ENCODE measurements around the gene COA1. TPM values are rescaled to one million over a fixed set of nuclear protein-coding genes. Genes with fewer than 3 reads are reported as not detected.

COA1 gene
- total and polyA plus RNA-seq, 9 of the 15 experiments (the other 6 are each of a cell fraction or from before 2014, with no cell fraction given): 98.9 to 463 (median 181) TPM

DNA sequence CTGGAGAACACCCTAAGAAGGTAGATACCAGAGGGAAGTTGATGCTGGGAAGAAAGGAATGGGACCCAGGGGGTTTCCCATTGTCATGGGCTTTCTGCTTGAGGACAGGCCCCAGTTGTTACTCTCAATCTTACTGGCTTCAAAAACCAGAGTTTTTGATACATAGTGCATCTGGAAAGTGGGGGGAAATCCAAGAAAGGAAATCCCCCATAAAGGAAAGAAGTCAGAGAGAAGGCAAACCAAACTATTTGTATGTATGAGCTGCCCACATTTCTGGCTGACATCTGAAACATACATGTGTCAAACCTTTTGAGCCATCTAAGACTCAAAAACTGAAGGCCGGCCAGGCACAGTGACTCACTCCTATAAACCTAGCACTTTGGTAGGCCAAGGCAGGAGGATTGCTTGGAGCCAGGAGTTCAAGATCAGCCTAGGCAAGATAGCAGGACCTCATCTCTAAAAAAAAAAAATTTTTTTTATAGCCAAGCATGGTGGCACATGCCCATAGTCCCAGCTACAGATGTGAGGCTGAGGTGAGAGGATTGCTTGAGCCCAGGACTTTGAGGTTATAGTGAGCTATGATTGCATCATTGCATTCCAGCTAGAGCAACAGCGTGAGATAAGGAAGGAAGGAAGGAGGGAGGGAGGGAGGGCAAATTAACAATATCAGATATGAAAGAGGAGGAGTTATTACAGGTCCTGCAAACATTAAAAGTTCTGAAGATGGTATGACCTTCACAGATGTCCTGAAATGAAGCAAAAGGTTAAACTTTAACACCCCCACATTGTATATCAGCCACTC is 6.7 kb upstream of the COA1 start:
- peak overlapping the region in 1 of 2 experiments; percentile 11; a peak in 2 of 4 replicates for H3K9ac ChIP-seq (ENCODE audit: insufficient read depth in 1 of 2, low read depth in 2 of 2, low read length in 2 of 2)
- H3K36me3 ChIP-seq (ENCODE audit: control insufficient read depth, insufficient read depth, low read length): no peaks in the 10 kb centered on the region
- H3K27ac ChIP-seq (ENCODE audit: extremely low read depth, low read depth, low read length): peak overlapping the region; percentile 76
- intact Hi-C loops (cut with micrococcal nuclease) (loop anchor here (2.0 kb wide), 1 partner anchor 15 kb away; no protein-coding TSS in a partner anchor), in situ Hi-C loops (cut with MboI) (no loop called here)
- H3K79me2 ChIP-seq (ENCODE audit: control insufficient read depth, insufficient read depth, low read length): no peaks in the 10 kb centered on the region
- no peak overlapping the region for H3K4me3 ChIP-seq
- POLR2A ChIA-PET: interaction anchor here (0.8 to 2.3 kb wide), 6 partner anchors 10 to 1338 kb away, joined by 3 to 9 read pairs (median 3); no protein-coding TSS in a partner anchor
- no peaks in the 10 kb centered on the region for H3K9me3 ChIP-seq (replicated peaks; ENCODE audit: control insufficient read depth, insufficient read depth, low read depth, low read length)
- H2AFZ ChIP-seq (ENCODE audit: low read depth, low read length): peak overlapping the region; percentile 68
- DNase-seq (ENCODE audit: extremely low read depth in 1 of 4, low spot score in 3 of 4): peak in 1 of 4 experiments; percentile 81
- H3K4me2 ChIP-seq (ENCODE audit: insufficient read depth, low read length): peak overlapping the region; percentile 10; the same call in 1 of the 2 replicates
- H3K9me1 ChIP-seq (ENCODE audit: control insufficient read depth, insufficient read depth, low read length): no peaks in the 10 kb centered on the region
- peaks cover 12 to 24% of the 10 kb centered on the region in 2 experiments for H3K4me1 ChIP-seq (replicated peaks in 1 of 2; ENCODE audit: control insufficient read depth in 2 of 2, insufficient read depth in 2 of 2, low read length in 2 of 2)
- CTCF ChIA-PET (ENCODE audit: low intra/inter-chr PET ratio): no interaction called here
- no peaks in the 10 kb centered on the region for H3K27me3 ChIP-seq (ENCODE audit: control insufficient read depth in 2 of 2, insufficient read depth in 2 of 2, low read length in 2 of 2)
- ATAC-seq: peak; percentile 77
- peak; percentile 72 for FAIRE-seq
- no peaks in the 10 kb centered on the region for H4K20me1 ChIP-seq (replicated peaks; ENCODE audit: control insufficient read depth, insufficient read depth, low read length)
- 4% methylated on average over 2 of the region's 2 CpGs for WGBS (ENCODE audit: insufficient coverage, low coverage, missing lambda C conversion rate)
- no TSS peak for BruUV-seq (replicated peaks)
- TF ChIP-seq ZNF589 (CRISPR knock-in tag; IDR thresholded peaks at IDR 0.05; ENCODE audit: low read depth): peak; percentile 63; the same call in 1 of the 2 replicates
- TF ChIP-seq NR2C1 (IDR thresholded peaks at IDR 0.05): no peak
- peak; percentile 27; the same call in 1 of the 2 replicates for TF ChIP-seq NR2C1 (tag; IDR thresholded peaks at IDR 0.05)
- TF ChIP-seq, protein P1, sequence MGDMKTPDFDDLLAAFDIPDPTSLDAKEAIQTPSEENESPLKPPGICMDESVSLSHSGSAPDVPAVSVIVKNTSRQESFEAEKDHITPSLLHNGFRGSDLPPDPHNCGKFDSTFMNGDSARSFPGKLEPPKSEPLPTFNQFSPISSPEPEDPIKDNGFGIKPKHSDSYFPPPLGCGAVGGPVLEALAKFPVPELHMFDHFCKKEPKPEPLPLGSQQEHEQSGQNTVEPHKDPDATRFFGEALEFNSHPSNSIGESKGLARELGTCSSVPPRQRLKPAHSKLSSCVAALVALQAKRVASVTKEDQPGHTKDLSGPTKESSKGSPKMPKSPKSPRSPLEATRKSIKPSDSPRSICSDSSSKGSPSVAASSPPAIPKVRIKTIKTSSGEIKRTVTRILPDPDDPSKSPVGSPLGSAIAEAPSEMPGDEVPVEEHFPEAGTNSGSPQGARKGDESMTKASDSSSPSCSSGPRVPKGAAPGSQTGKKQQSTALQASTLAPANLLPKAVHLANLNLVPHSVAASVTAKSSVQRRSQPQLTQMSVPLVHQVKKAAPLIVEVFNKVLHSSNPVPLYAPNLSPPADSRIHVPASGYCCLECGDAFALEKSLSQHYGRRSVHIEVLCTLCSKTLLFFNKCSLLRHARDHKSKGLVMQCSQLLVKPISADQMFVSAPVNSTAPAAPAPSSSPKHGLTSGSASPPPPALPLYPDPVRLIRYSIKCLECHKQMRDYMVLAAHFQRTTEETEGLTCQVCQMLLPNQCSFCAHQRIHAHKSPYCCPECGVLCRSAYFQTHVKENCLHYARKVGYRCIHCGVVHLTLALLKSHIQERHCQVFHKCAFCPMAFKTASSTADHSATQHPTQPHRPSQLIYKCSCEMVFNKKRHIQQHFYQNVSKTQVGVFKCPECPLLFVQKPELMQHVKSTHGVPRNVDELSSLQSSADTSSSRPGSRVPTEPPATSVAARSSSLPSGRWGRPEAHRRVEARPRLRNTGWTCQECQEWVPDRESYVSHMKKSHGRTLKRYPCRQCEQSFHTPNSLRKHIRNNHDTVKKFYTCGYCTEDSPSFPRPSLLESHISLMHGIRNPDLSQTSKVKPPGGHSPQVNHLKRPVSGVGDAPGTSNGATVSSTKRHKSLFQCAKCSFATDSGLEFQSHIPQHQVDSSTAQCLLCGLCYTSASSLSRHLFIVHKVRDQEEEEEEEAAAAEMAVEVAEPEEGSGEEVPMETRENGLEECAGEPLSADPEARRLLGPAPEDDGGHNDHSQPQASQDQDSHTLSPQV (IDR thresholded peaks at IDR 0.05): peak; percentile 71; the same call in 1 of the 2 replicates
- TF ChIP-seq, protein P2, sequence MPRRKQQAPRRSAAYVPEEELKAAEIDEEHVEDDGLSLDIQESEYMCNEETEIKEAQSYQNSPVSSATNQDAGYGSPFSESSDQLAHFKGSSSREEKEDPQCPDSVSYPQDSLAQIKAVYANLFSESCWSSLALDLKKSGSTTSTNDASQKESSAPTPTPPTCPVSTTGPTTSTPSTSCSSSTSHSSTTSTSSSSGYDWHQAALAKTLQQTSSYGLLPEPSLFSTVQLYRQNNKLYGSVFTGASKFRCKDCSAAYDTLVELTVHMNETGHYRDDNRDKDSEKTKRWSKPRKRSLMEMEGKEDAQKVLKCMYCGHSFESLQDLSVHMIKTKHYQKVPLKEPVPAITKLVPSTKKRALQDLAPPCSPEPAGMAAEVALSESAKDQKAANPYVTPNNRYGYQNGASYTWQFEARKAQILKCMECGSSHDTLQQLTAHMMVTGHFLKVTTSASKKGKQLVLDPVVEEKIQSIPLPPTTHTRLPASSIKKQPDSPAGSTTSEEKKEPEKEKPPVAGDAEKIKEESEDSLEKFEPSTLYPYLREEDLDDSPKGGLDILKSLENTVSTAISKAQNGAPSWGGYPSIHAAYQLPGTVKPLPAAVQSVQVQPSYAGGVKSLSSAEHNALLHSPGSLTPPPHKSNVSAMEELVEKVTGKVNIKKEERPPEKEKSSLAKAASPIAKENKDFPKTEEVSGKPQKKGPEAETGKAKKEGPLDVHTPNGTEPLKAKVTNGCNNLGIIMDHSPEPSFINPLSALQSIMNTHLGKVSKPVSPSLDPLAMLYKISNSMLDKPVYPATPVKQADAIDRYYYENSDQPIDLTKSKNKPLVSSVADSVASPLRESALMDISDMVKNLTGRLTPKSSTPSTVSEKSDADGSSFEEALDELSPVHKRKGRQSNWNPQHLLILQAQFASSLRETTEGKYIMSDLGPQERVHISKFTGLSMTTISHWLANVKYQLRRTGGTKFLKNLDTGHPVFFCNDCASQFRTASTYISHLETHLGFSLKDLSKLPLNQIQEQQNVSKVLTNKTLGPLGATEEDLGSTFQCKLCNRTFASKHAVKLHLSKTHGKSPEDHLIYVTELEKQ (CRISPR knock-in tag; IDR thresholded peaks at IDR 0.05): no peak
- TF ChIP-seq ZSCAN32 (CRISPR knock-in tag; IDR thresholded peaks at IDR 0.05): peak; percentile 73; the same call in 1 of the 2 replicates
- 0 out of 4 replicates have a peak, but pooled peaks of 1 of the 2 experiments have one; percentile 1 for TF ChIP-seq RAD21 (CRISPR knock-in tag; conservative IDR thresholded peaks at IDR 0.05 in 1 of 2, IDR thresholded peaks at IDR 0.05 in 1 of 2)
- TF ChIP-seq, protein P3, sequence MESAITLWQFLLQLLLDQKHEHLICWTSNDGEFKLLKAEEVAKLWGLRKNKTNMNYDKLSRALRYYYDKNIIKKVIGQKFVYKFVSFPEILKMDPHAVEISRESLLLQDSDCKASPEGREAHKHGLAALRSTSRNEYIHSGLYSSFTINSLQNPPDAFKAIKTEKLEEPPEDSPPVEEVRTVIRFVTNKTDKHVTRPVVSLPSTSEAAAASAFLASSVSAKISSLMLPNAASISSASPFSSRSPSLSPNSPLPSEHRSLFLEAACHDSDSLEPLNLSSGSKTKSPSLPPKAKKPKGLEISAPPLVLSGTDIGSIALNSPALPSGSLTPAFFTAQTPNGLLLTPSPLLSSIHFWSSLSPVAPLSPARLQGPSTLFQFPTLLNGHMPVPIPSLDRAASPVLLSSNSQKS (CRISPR knock-in tag; IDR thresholded peaks at IDR 0.05): 0 out of 2 replicates have a peak, but pooled peaks have one; percentile 49
- TF ChIP-seq SMARCA4 (IDR thresholded peaks at IDR 0.05): peak; percentile 72; the same call in 1 of the 2 replicates
